H1 (cell line): Measurements from ENCODE around the gene GLP1R.

Experiments used
- CREB1 ChIP-seq: IDR thresholded peaks from 2 replicates; pipeline ENCODE4 v1.6.1; 2012; ENCODE audit warnings: inconsistent platforms
- EP300 ChIP-seq, 2 experiments: IDR thresholded peaks; 1 replicate in 1 of 2; 2 replicates in 1 of 2; pipeline ENCODE4 v1.6.1; 2011 to 2012; ENCODE audit warnings: low read depth in 2 of 2, low read length in 2 of 2, mild to moderate bottlenecking in 2 of 2, borderline replicate concordance in 1 of 2, inconsistent platforms in 1 of 2, moderate library complexity in 1 of 2
- EZH2 ChIP-seq: fragments of 200-600 bp; sonication (generic); IDR thresholded peaks from 2 replicates; pipeline ENCODE4 v1.7.1; 2012; ENCODE audit warnings: low read depth, mild to moderate bottlenecking, moderate library complexity, low read length, inconsistent platforms; ENCODE audit not compliant: severe bottlenecking
- HDAC2 ChIP-seq, 2 experiments: fragments of 300-600 bp in 1 of 2; sonication (generic) in 1 of 2; IDR thresholded peaks; 2 replicates each; pipeline ENCODE4 v1.6.1; 2011 to 2012; ENCODE audit warnings: low read depth in 2 of 2, low read length in 2 of 2, mild to moderate bottlenecking in 2 of 2, moderate library complexity in 2 of 2, borderline replicate concordance in 1 of 2, inconsistent platforms in 1 of 2
- POLR2A ChIP-seq, 2 experiments: IDR thresholded peaks; 1 replicate in 1 of 2; 2 replicates in 1 of 2; pipeline ENCODE4 v1.6.1; 2011; ENCODE audit warnings: low read depth in 2 of 2, low read length in 2 of 2, mild to moderate bottlenecking in 2 of 2; ENCODE audit errors: control extremely low read depth in 1 of 2
- RAD21 ChIP-seq, 2 experiments: IDR thresholded peaks in 1 of 2; conservative IDR thresholded peaks in 1 of 2; 2 replicates each; pipeline ENCODE4 v1.6.1; 2011; ENCODE audit warnings: low read depth in 2 of 2, low read length in 2 of 2, improper control_type of control experiment in 1 of 2, inconsistent platforms in 1 of 2, mild to moderate bottlenecking in 1 of 2, moderate library complexity in 1 of 2
- YY1 ChIP-seq: IDR thresholded peaks from 2 replicates; pipeline ENCODE4 v1.6.1; 2011; ENCODE audit warnings: low read depth, mild to moderate bottlenecking, low read length
- TF ChIP-seq, protein P1 (sequence below), 3 experiments: IDR thresholded peaks; 1 replicate in 2 of 3; 2 replicates in 1 of 3; pipeline versions ENCODE4 v1.5.1 to v1.6.1; 2011; ENCODE audit warnings: low read length in 3 of 3, mild to moderate bottlenecking in 3 of 3, inconsistent platforms in 2 of 3, low read depth in 1 of 3, moderate library complexity in 1 of 3; ENCODE audit not compliant: insufficient read depth in 1 of 3; ENCODE audit errors: control extremely low read depth in 1 of 3

DNA sequence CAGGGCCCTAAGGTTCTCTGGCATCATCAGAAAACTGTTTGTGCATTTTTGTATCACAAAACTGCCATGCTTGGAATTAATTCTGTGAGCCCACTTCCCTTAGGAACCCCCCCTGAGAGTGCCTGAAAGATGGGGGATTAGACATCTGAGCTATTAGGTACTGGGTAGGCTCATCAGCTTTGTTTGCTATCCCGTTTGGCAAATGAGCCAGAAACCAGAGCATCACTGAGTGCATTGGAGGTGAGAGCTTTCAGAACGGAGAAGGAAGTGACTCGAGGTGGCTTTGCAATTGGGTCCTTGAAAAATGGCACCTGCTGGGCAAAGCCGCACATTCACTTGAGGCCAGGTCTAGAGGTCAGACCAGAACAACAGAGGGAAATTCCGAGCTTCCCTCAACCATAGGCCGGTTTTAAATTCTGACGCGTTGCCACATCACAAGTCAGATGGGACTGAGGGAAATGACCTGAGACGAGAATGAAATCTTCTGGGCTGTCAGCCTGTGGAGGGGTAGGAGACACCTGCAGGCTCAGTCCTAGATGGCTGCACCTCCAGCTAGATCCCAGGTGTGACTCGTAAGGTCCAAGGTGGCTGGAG lies 8.4 kb upstream of the GLP1R start:
- TF ChIP-seq, protein P1, sequence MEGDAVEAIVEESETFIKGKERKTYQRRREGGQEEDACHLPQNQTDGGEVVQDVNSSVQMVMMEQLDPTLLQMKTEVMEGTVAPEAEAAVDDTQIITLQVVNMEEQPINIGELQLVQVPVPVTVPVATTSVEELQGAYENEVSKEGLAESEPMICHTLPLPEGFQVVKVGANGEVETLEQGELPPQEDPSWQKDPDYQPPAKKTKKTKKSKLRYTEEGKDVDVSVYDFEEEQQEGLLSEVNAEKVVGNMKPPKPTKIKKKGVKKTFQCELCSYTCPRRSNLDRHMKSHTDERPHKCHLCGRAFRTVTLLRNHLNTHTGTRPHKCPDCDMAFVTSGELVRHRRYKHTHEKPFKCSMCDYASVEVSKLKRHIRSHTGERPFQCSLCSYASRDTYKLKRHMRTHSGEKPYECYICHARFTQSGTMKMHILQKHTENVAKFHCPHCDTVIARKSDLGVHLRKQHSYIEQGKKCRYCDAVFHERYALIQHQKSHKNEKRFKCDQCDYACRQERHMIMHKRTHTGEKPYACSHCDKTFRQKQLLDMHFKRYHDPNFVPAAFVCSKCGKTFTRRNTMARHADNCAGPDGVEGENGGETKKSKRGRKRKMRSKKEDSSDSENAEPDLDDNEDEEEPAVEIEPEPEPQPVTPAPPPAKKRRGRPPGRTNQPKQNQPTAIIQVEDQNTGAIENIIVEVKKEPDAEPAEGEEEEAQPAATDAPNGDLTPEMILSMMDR (IDR thresholded peaks at IDR 0.05; ENCODE audit: control extremely low read depth in 1 of 3, insufficient read depth in 1 of 3, low read depth in 1 of 3, low read length in 3 of 3), result no peak
- no peak for TF ChIP-seq POLR2A (IDR thresholded peaks at IDR 0.05; ENCODE audit: control extremely low read depth in 1 of 2, low read depth in 2 of 2, low read length in 2 of 2)
- TF ChIP-seq CREB1, result no peak
- TF ChIP-seq YY1, result no peak
- TF ChIP-seq EZH2, result no peak
- no peak for TF ChIP-seq HDAC2 (IDR thresholded peaks at IDR 0.05; ENCODE audit: borderline replicate concordance in 1 of 2, low read depth in 2 of 2, low read length in 2 of 2)
- TF ChIP-seq EP300 (IDR thresholded peaks at IDR 0.05; ENCODE audit: borderline replicate concordance in 1 of 2, low read depth in 2 of 2, low read length in 2 of 2), result no peak
- no peak for TF ChIP-seq RAD21 (IDR thresholded peaks at IDR 0.05 in 1 of 2, conservative IDR thresholded peaks at IDR 0.05 in 1 of 2; ENCODE audit: low read depth in 2 of 2, low read length in 2 of 2)
